Measurements from ENCODE around the gene RGS4. TPM values are rescaled to one million over a fixed set of nuclear protein-coding genes. Genes with fewer than 3 reads are reported as not detected.

Gene RGS4
- polyA plus RNA-seq, 6 donors from 2014 or later = not detected

Other genes with a start within 250 kb of the RGS4 start
- not detected for gene CCDC190, start 208.2 kb upstream of the RGS4 start, polyA plus RNA-seq (ENCODE audit: low read depth in 6 of 6)
- 1 to 10 TPM in 2 of 6 donors, under 1 TPM in 2, not detected in 2; 0.48 to 1.4 (median 1.1) TPM for gene RGS5, start 133.6 kb downstream of the RGS4 start, polyA plus RNA-seq (ENCODE audit: low read depth in 6 of 6)